ENCODE results near the gene NPIPA5.
"Not testable (repeated sequence)": the region's sequence is repeated elsewhere in the genome, so short reads cannot be mapped to it uniquely, and the experiment has no call there.

Gene NPIPA5

DNA sequence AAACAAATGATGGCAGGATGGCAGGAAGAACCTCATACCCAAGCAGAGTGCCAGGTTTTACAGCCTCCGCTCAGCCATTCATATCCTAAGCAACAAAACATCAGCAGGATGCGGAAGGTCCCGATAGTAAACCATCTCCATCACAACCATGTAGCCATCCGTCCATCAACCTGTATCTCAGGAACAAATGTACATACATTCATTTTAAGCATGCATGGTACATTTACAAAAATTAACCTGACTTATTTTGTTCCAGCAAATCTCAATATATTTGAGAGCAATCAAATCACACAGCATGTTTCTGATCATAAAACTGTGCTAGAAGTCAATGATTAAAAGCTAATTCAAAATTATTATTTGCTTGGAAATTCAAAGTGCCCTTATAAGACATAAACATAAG lies at the start of gene NPIPA5:
TSS of gene NPIPA5 (minus strand) at position 101 of the 400 bp plus-strand sequence. CDS start at position 101, 0 bp downstream.
- not testable (repeated sequence) for DNase-seq

DNA sequence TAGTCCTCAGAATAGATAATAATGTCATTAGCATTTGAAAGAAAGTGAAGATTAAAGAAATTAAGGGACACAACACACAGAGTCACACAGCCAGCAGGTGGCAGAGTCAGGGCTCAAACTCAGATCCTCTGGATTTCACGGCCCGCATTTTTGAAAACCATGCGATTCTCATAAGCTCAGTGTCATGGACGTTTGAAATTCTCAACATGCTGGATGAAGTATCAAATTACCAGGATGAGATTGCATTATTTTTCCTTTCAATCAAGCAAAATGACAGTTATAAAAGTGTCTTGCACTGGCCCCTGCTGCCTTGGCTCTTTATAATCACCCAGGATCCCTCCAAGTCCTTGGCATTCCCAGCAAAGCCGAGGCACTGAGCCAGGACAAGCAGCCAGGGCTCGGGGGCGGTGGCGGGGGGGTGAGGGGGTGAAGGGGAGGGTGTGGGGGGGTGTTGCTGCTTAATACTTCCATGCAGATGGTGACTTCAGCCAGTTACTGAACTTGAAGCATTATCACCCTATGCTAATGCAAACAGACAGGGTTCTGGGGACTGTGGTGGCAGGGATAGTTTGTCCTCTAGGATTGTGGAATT lies 49.6 kb upstream of the NPIPA5 start:
- peak; percentile 43 for DNase-seq

DNA sequence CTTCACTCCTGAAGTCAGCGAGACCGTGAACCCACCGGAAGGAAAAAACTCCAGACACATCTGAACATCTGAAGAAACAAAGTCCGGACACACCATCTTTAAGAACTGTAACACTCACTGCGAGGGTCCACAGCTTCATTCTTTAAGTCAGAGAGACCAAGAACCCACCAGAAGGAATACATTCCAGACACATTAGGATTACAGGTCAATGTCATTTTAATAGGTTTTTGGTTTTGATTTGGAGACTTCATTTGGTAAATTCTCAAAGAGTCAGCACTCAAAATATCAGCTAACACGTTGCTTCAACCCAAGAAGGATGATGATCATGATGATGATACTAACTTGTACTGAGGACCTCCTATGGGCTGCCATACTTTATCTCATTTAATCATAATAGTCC lies 48.7 kb upstream of the NPIPA5 start:
- DNase-seq, result no peak

DNA sequence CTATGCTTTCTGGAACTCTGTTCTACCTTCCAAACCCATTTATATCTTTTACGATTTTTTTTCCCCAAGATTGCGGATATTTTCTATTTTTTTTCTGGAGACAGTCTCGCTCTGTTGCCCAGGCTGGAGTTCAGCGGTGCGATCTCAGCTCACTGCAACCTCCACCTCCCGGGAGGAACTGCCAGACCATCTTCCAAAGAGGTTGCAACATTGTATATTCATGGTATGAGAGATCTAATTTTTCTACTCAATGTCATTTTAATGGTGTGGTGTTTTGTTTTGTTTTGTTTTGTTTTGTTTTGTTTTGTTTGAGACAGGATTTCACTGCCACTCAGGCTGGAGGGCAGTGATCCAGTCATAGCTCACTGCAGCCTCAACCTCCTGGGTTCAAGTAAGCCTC lies 47.8 kb upstream of the NPIPA5 start:
- no peak for DNase-seq

DNA sequence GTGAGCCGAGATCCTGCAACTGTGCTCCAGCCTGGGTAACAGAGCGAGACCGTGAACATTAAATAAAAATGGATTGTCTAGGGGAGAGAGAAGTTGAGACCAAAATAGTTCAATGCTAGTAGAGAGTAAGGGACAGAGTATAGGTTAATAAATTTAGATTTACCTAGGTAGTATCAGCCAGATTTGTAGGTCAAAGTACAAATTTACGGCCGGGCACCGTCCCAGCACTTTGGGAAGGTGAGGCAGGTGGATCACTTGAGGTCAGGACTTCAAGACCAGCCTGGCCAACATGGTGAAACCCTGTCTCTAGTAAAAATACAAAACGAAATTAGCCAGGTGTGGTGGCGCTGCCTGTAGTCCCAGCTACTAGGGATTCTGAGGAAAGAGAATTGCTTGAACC lies 44.1 kb upstream of the NPIPA5 start:
- no peak for DNase-seq

DNA sequence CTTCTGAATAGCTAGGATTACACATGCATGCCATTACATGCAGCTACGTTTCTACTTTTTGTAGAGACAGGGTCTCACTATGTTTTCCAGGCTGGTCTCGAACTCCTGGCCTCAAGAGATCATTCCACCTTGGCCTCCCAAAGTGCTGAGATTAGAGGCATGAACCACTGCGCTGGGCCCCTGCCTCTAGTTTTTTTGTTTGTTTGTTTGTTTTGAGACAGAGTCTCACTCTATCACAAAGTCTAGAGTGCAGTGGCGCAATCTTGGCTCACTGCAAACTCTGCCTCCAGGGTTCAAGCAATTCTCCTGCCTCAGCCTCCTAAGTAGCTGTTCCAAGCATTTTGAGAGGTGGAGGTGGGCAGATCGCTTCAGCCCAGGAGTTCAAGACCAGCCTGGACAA lies 43.6 kb upstream of the NPIPA5 start:
- DNase-seq, result not testable (repeated sequence)

DNA sequence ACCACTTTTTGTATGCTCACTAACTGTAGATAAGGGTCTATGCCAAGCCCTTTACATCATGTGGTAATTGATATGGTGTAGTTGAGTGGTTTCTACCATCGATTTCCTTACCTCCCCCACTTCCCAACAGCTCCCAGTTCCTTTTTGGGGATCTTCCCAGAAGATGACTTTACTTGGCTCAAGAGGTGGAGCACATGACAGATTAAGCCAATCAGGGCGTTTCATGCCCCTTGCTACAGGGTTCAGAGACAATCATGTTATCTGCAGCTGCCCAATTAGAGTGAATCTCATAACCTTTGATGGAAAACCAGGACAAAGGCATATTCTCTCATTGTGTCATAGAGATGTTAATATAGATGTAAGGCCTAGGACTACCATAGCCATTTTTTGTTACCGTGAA lies 40.1 kb upstream of the NPIPA5 start:
- DNase-seq, result no peak

DNA sequence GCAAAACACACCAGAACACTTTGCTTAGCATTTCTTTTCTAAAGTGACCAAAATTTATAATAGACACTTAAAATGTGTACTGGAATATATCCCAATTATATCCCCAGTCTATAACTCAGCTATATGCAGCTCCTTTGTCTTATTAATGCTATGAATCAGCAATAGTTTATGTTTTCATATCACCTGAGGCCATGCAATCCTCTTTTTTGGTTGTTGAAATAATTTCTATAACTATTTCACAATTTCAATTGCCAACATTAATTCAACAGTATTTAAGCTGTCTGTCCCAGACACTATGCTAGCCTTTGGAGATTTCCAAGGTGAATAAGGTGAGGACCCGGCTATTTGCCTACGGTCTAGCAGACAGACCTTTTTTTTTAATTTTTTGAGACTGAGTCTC lies 39.1 kb upstream of the NPIPA5 start:
- no peak for DNase-seq

DNA sequence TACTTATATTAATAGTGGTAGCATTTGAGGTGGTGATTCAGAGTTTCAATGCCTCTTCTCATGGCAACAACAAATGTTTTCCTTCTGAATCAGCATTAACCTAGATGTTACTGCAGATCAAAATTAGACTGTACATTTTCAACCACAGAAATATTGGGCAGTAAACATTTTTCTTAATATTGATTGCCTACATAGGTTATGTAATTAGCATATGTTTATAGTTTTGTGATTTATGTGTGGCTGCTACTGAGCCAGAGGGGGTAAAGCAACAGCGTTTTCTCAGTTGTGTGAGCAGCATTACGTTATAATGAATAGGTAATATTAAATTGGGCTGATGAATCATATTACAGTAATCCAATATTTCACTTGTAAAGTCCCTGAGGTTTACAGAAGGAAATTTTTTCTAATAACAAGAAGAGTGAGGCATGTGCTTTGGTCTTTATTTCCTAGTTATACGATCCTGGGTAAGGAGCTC lies 37.5 kb upstream of the NPIPA5 start:
- no peak for DNase-seq

DNA sequence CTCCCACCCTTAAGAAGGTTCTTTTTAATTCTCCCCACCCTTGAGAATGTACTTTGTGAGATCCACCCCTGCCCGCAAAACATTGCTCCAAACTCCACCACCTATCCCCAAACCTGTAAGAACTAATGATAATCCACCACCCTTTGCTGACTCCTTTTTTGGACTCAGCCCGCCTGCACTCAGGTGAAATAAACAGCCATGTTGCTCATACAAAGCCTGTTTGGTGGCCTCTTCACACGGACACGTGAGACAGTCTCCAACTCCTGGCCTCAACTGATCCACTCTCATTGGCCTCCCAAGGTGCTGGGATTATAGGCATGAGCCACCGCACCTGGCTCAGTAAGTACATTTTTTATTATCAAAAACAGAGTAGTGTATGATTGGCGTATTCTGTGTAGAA lies 31.4 kb upstream of the NPIPA5 start:
- DNase-seq, result not testable (repeated sequence)

DNA sequence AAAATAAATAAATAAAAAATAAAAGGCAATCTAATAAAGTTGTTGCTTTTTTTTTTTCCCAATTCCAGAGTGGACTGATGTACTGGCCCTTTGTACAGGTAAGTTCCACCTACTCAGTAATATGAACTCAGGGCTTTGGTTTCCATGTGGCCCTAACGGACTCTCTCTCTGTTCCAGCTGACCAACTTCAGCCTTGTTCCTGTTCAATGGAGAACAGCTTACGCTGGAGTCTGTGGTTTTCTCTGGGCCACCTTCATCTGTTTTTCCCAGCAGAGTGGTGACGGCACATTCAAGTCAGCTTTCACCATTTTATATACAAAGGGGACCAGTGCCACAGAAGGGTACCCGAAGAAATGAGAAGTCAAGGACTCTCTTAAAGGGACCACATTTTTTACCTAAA lies 29.7 kb upstream of the NPIPA5 start:
- DNase-seq, result not testable (repeated sequence)

DNA sequence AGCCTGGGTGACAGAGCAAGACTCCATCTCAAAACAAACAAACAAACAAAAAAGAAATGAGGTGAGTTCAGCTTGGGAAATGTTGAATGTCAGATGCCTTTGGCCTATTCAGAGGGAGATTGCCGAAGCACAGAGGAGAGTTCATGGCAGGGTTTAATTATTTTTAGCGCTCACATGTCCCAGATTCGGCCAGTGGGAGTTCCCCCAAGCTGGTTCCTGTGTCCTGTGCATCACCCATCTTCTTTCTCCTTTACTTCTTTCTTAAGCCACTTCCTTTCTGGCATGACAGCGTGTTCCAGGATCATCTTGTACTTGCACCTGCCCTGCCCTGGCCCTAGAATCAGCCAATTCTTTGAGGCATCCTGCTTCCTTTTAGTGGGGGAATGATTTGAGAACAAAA lies 26.7 kb upstream of the NPIPA5 start:
- peak; percentile 83 for DNase-seq

DNA sequence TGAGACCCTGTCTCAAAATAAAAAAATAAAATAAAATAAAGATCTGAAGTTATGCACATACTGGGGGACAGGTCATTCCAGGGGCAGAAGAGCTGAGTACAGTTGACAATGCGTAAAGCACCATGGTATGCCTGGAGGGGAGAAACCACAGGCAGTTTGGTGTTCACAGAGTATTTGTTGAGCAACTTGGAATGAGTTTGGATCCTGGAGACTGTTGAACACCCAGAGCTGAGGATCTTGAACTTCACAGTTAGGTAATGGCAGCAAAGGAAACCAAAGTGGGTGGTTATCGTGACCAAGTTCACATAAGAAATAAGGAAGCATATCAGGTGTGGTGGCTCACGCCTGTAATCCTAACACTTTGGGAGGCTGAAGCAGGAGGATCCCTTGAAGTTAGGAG lies 26.0 kb upstream of the NPIPA5 start:
- peak; percentile 79 for DNase-seq

DNA sequence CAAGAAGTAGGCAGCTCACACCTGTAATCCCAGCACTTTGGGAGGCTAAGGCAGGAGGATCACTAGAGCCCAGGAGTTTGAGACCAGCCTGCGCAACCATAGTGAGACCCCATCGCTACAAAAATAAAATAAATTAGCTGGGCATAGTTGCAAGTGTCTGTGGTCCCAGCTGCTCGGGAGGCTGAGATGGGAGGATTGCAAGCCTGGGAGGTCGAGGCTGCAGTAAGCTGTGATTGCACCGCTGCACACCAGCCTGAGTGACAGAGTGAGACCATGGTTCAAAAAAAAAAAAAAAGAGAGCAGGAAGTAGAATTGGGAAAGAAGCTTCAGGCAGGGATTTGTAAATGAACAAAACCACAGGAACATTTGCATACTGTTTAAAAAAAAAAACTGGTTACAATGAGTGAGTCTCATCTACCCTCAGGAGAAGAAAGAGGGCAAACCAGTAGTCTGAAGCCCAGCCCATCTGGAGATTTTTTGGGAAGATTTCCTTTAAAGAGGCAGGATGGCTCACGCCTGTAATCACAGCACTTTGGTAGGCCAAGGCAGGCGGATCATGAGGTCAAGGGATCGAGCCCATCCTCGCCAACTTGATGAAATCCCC lies 25.4 kb upstream of the NPIPA5 start:
- peak; percentile 80 for DNase-seq

DNA sequence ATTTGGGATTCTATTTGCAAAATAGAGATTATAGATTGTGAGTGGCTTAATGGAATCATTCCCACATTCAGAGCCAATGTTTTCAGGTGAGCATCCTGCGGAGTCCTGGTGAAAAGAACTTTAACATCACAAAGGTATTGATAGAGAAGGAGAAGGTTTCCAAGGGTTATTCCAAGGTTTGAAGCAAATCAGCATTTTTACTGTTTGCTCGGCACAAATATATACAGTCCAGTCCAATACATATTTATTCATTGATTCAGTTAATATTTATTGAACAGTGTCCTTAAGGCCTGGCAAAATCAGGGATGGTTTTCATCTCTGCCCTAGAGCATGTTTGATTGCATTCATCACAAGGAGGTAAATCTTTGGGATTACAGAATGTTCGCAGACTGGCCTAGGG lies 23.9 kb upstream of the NPIPA5 start:
- no peak for DNase-seq

DNA sequence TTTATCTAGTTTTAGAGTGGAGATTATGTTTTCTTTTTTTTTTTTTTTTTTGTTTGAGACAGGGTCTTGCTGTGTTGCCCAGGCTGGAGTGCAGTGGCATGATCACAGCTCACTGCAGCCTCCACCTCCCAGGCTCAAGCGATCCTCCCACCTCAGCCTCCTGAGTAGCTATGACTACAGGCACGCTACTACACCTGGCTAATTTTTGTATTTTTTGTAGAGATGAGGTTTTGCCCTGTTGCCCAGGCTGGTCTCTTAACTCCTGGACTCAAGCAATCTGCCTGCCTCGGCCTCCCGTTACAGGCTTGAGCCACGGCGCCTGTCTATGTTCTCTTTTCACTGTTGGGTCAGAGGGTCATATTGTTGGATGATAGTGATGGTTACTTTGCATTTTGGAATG lies 22.2 kb upstream of the NPIPA5 start:
- not testable (repeated sequence) for DNase-seq

DNA sequence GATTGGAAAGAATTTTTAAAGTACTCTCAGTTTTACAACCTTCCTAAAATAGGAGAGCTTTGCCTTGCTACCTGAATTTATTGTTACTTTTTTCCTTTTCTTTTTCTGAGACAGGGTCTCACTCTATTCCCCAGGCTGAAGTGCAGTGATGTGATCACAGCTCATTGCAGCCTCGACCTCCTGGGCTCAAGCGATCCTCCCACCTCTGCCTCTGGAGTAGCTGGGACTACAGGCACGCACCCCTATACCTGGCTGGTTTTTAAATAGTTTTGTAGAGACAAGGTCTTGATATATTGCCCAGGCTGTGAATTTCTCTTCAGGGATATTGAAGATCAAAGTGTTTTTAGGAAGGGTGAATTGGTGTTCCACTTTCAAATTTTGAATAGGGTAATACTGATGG lies 21.2 kb upstream of the NPIPA5 start:
- DNase-seq, result no peak

DNA sequence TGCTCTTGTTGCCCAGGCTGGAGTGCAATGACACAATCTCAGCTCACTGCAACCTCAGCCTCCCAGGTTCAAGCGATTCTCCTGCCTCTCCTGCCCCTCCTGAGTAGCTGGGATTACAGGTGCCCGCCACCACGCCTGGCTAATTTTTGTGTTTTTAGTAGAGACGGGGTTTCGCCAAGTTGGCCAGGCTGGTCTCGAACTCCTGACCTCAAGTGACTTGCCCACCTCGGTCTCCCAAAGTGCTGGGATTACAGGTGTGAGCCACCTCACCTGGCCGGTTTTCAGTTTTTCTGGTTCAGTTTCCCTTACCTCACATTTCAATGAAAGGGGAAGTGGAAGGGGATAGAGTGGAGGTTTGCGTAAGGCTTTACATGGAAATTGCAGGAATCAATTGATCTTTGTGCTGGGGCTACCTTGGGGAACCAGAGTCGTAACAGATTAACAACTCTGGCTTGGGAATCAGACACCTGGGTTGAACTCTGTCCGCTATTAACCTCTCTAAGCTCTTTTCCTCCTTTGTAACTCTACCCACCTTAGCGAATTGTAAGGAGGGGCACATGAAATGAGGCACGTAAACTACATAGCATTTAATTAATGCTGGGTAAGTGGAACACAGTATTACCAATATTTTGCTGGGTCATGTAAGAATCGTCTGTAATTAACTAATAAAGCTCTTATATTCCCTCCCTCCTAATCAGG lies 20.7 kb upstream of the NPIPA5 start:
- DNase-seq, result no peak

DNA sequence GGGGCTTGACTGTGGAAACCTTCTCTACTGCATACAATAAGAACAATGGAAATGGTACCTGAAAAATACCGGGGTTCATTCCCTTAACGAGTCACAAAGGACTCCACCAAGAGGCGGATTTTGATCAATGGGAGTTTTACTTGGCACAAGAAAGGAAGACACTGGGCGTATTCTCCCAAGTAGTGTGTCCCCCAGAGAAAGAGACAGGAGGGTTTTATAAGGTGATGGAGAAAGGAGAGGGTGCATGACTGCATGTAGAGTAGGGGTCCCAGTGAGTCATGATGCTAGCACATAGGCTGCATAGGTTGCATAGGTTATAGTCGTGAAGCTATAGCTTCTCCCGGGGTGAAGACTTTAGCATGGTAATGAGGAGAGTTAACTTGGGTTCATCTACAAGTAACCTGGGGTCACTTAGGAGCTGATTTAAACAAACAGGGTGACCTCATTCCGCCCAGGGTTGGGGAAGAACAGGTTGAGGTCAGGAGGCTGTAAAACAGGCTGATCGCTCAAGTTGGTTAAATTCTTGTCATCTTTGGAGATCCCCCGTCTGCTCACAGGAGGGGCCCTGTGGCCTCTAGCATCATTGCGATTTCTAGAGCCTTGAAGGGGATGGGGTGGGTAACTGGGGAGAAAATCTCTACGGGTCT lies 19.0 kb upstream of the NPIPA5 start:
- DNase-seq, result no peak

DNA sequence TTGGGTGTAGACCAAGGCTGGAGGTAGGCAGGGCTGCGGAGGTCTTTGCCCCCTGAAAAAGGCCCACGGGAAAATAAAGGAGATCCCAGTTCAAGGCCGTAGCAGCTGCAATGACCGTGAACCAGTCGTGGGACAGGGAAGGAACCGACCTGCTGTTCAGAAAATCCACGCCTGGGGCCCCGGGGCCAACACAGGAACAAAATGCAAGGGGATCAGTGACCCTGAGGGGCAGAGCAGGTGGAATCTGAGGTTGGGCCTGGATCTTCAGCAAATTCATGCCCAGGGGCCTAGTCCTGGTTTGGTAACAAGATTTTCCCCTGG lies 18.4 kb upstream of the NPIPA5 start:
- not testable (repeated sequence) for DNase-seq

DNA sequence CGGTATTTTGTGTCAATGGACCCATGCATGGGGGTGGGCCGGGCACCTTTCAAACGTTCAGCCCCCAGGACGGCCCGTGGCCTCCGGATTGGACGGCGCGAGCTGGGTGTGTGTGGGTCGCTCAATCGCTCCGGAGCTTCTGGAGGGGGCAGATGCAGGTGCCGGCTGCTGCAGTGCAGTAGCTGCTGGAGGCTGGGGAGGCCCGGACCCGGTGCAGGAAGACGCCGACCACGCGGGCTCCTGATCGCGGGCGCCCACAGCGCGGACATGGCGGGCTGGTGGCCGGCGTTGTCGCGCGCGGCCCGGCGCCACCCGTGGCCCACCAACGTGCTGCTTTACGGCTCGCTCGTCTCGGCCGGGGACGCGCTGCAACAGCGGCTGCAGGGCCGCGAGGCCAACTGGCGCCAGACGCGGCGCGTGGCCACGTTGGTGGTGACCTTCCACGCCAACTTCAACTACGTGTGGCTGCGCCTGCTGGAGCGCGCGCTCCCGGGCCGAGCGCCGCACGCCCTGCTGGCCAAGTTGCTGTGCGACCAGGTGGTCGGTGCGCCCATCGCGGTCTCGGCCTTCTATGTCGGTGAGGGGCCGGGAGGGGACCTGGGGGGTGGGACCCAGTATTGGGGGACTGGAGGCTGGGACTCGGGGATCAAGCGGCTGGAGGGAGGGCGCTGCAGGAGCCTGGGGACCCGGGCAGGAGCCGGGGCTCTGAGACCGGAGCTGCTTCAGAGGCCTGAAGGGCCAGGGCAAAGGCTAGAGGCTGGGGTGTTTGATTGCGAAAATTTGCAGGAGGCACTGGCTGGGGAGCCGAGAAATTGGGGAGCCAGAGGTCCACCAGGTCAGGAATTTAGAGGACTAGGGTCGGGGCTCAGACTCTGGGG lies 17.8 kb upstream of the NPIPA5 start, which contains the start of gene MPV17L:
TSS of gene MPV17L (plus strand) at position 124 of the 878 bp plus-strand sequence. CDS start at position 268, 144 bp downstream.
- DNase-seq, result peak; percentile 57

DNA sequence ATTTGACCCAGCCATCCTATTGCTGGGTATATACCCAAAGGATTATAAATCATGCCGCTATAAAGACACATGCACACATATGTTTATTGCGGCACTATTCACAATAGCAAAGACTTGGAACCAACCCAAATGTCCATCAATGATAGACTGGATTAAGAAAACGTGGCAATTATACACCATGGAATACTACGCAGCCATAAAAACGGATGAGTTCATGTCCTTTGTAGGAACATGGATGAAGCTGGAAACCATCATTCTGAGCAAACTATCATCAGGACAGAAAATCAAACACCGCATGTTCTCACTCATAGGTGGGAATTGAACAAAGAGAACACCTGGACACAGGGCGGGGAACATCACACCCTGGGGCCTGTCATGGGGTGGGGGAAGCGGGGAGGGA lies 14.9 kb upstream of the NPIPA5 start:
- not testable (repeated sequence) for DNase-seq

DNA sequence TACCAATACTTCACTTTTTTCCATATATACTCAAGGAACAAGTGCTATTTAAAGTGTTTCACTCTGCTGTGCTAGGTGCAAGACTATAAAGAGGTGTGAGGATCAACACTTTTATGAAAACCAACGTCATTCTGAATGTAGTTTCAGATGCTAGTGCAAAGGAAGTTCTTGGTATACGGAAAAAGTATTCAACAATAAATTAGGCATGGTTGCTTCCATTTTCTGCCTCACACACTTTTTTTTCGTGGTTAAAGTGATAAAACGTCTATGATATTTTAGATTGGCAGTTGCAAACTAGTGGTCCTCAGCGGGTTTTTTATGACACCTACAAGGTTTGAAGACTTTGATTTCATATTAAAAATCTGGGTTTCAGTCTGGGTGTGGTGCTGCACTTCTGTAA lies 11.8 kb upstream of the NPIPA5 start:
- not testable (repeated sequence) for DNase-seq
